Common myeloid progenitor, CD34-positive (primary cell): Measurements from ENCODE around the gene TBC1D5.

ENCODE experiments used
- CTCF ChIA-PET: fragments of 350-600 bp; sonication (Branson Sonifier 250); formaldehyde crosslinking; loops from one replicate; lab custom pipeline; 2021; ENCODE audit warnings: antibody characterized with exemption; lab: Charles Lee
- POLR2A ChIA-PET: fragments of 350-600 bp; sonication (Branson Sonifier 250); formaldehyde crosslinking; loops from one replicate; lab custom pipeline; 2021; ENCODE audit warnings: antibody characterized with exemption; lab: Charles Lee
- DNase-seq, 3 donors: peaks; one replicate each; pipeline versions ENCODE4 v3.0.0 to v3.0.0-alpha.2; 2013
- H3K27ac ChIP-seq, 2 experiments: 1 replicate in 1 of 2; 2 replicates in 1 of 2; pipeline ENCODE4 v1.7.0; 2013; ENCODE audit warnings: inconsistent platforms in 2 of 2, low read length in 2 of 2, mild to moderate bottlenecking in 2 of 2, low read depth in 1 of 2, moderate library complexity in 1 of 2; ENCODE audit not compliant: severe bottlenecking in 2 of 2, insufficient read depth in 1 of 2, poor library complexity in 1 of 2
- H3K27me3 ChIP-seq, 5 experiments: replicated peaks in 2 of 5; 1 replicate in 3 of 5; 2 replicates in 2 of 5; pipeline versions ENCODE4 v1.6.1 to v1.7.0; 2013; ENCODE audit warnings: low read length in 4 of 5, mild to moderate bottlenecking in 2 of 5, moderate library complexity in 2 of 5, inconsistent platforms in 1 of 5; ENCODE audit not compliant: insufficient read depth in 5 of 5, control insufficient read depth in 4 of 5
- H3K36me3 ChIP-seq, 4 experiments: 1 replicate in 2 of 4; 2 replicates in 2 of 4; pipeline versions ENCODE4 v1.6.1 to v1.7.0; 2013; ENCODE audit warnings: low read length in 3 of 4, control low read depth in 1 of 4, mild to moderate bottlenecking in 1 of 4; ENCODE audit not compliant: control insufficient read depth in 4 of 4, insufficient read depth in 4 of 4
- H3K4me1 ChIP-seq, 4 experiments: 1 replicate in 3 of 4; 2 replicates in 1 of 4; pipeline versions ENCODE4 v1.6.1 to v1.7.1; 2013; ENCODE audit warnings: low read length in 3 of 4, mild to moderate bottlenecking in 3 of 4, control low read depth in 1 of 4, inconsistent platforms in 1 of 4, moderate library complexity in 1 of 4; ENCODE audit not compliant: control insufficient read depth in 4 of 4, insufficient read depth in 4 of 4; ENCODE audit errors: control extremely low read depth in 1 of 4
- H3K4me3 ChIP-seq, 7 experiments: 1 replicate in 4 of 7; 2 replicates in 3 of 7; pipeline versions ENCODE4 v1.5.1 to v1.7.0; 2013; ENCODE audit warnings: mild to moderate bottlenecking in 7 of 7, low read length in 6 of 7, moderate library complexity in 6 of 7, inconsistent platforms in 2 of 7, low read depth in 2 of 7, control low read depth in 1 of 7; ENCODE audit not compliant: insufficient read depth in 4 of 7, control insufficient read depth in 1 of 7; ENCODE audit errors: extremely low read depth in 1 of 7
- H3K9me3 ChIP-seq, 5 experiments: 1 replicate in 4 of 5; 2 replicates in 1 of 5; pipeline versions ENCODE4 v1.6.1 to v1.7.1; 2013; ENCODE audit warnings: low read length in 4 of 5, mild to moderate bottlenecking in 2 of 5, inconsistent platforms in 1 of 5, low read depth in 1 of 5, moderate library complexity in 1 of 5; ENCODE audit not compliant: control insufficient read depth in 4 of 5, insufficient read depth in 2 of 5; ENCODE audit errors: control extremely low read depth in 1 of 5
- WGBS: methylation state at CpG from one replicate; pipeline ENCODE4 v1.1.5; 2013; ENCODE audit not compliant: insufficient coverage; 5-methylcytosine and 5-hydroxymethylcytosine counted together

Gene TBC1D5

GRCh38 chr3:17333893-17334292 lies 408.5 kb downstream of the TBC1D5 start:
- ChIA-PET CTCF (interaction anchor here (1.5 kb wide), 1 partner anchor 16 kb away, joined by 4 read pairs; no protein-coding TSS in a partner anchor), POLR2A (no interaction called here)
- WGBS, result no CpG with 5 or more reads among the region's 2 CpGs
- Histone ChIP-seq H3K4me3 (no peak overlapping the region), H3K36me3 (peaks cover 0 to 3% (median under 1%) of the 10 kb centered on the region in 4 experiments), H3K27me3 (no peaks in the 10 kb centered on the region), H3K27ac (no peak overlapping the region), H3K4me1 (peaks cover 0 to 16% (median 0%) of the 10 kb centered on the region in 4 experiments), H3K9me3 (no peaks in the 10 kb centered on the region)
- DNase-seq, result peak in 1 of 3 donors; percentile 27

GRCh38 chr3:17333446-17333845 lies 409.0 kb downstream of the TBC1D5 start:
- no CpG with 5 or more reads among the region's 1 CpG for WGBS
- H3K27ac ChIP-seq, result no peak overlapping the region
- POLR2A ChIA-PET, result no interaction called here
- H3K4me3 ChIP-seq, result no peak overlapping the region
- peaks cover 0 to 14% (median 0%) of the 10 kb centered on the region in 4 experiments for H3K4me1 ChIP-seq
- H3K9me3 ChIP-seq, result no peaks in the 10 kb centered on the region
- H3K27me3 ChIP-seq, result no peaks in the 10 kb centered on the region
- H3K36me3 ChIP-seq, result peaks cover 0 to 3% (median under 1%) of the 10 kb centered on the region in 4 experiments
- CTCF ChIA-PET, result interaction anchor here (1.5 kb wide), 1 partner anchor 16 kb away, joined by 4 read pairs; no protein-coding TSS in a partner anchor
- DNase-seq, result no peak

GRCh38 chr3:17330660-17331059 lies 411.8 kb downstream of the TBC1D5 start:
- Histone ChIP-seq H3K9me3 (no peaks in the 10 kb centered on the region), H3K4me1 (peaks cover 0 to 6% (median 0%) of the 10 kb centered on the region in 4 experiments), H3K4me3 (no peak overlapping the region), H3K36me3 (peaks cover 0 to 3% (median 3%) of the 10 kb centered on the region in 4 experiments), H3K27ac (no peak overlapping the region), H3K27me3 (no peaks in the 10 kb centered on the region)
- POLR2A ChIA-PET, result no interaction called here
- CTCF ChIA-PET, result interaction anchor here (1.4 kb wide), 1 partner anchor 83 kb away, joined by 3 read pairs; no protein-coding TSS in a partner anchor
- no peak for DNase-seq

- POLR2A ChIA-PET, result no interaction called here
- Histone ChIP-seq H3K4me3 (no peak overlapping the region), H3K36me3 (peaks cover 0 to 3% (median 3%) of the 10 kb centered on the region in 4 experiments), H3K9me3 (no peaks in the 10 kb centered on the region), H3K27ac (no peak overlapping the region), H3K4me1 (peaks cover 0 to 4% (median 0%) of the 10 kb centered on the region in 4 experiments), H3K27me3 (no peaks in the 10 kb centered on the region)
- CTCF ChIA-PET, result no interaction called here
- DNase-seq, result no peak
- 100% methylated on average over 1 of the region's 1 CpG for WGBS
Observed at GRCh38 chr3:17329927-17330326, 412.5 kb downstream of the TBC1D5 start.

- POLR2A ChIA-PET, result no interaction called here
- WGBS, result 0% methylated on average over 3 of the region's 5 CpGs
- peaks cover 5 to 30% (median 15%) of the 10 kb centered on the region in 4 experiments for H3K4me1 ChIP-seq
- H3K36me3 ChIP-seq, result peaks cover 0 to 4% (median under 1%) of the 10 kb centered on the region in 4 experiments
- no peaks in the 10 kb centered on the region for H3K27me3 ChIP-seq
- H3K4me3 ChIP-seq, result peak overlapping the region in 6 of 7 experiments; percentile 11 to 69 (median 50)
- H3K9me3 ChIP-seq, result no peaks in the 10 kb centered on the region
- CTCF ChIA-PET, result interaction anchor here (0.9 to 1.8 kb wide), 4 partner anchors 9 to 74 kb away, joined by 3 to 8 read pairs (median 4); no protein-coding TSS in a partner anchor
- peak; percentile 17 to 59 (median 48) for DNase-seq
- H3K27ac ChIP-seq, result peak overlapping the region; percentile 36 to 78
Observed at GRCh38 chr3:17322106-17322793, 420.2 kb downstream of the TBC1D5 start.

GRCh38 chr3:17320266-17320665 lies 422.2 kb downstream of the TBC1D5 start:
- Histone ChIP-seq H3K9me3 (no peaks in the 10 kb centered on the region), H3K36me3 (peaks cover 0 to 7% (median 3%) of the 10 kb centered on the region in 4 experiments), H3K27me3 (no peaks in the 10 kb centered on the region), H3K4me1 (peaks cover 5 to 30% (median 15%) of the 10 kb centered on the region in 4 experiments), H3K27ac (peak overlapping the region in 1 of 2 experiments; percentile 12), H3K4me3 (no peak overlapping the region)
- ChIA-PET POLR2A (no interaction called here), CTCF (interaction anchor here (1.3 kb wide), 1 partner anchor 9 kb away, joined by 5 read pairs; no protein-coding TSS in a partner anchor)
- DNase-seq, result no peak

GRCh38 chr3:17315897-17316296 lies 426.5 kb downstream of the TBC1D5 start:
- WGBS, result 75% methylated on average over 1 of the region's 3 CpGs
- no peak overlapping the region for H3K27ac ChIP-seq
- CTCF ChIA-PET, result interaction anchor here (0.8 to 1.8 kb wide), 2 partner anchors 12 to 91 kb away, joined by 3 to 4 read pairs; no protein-coding TSS in a partner anchor

More at GRCh38 chr3:17315897-17316296, 426.5 kb downstream of the TBC1D5 start:
- Histone ChIP-seq H3K27me3 (no peaks in the 10 kb centered on the region), H3K9me3 (no peaks in the 10 kb centered on the region), H3K4me1 (peaks cover 0 to 14% (median 2%) of the 10 kb centered on the region in 4 experiments), H3K36me3 (peaks cover 0 to 7% (median 3%) of the 10 kb centered on the region in 4 experiments), H3K4me3 (no peak overlapping the region)
- POLR2A ChIA-PET, result no interaction called here
- peak in 1 of 3 donors; percentile 40 for DNase-seq
